ENCODE results near the gene FAHD2A.

DNA sequence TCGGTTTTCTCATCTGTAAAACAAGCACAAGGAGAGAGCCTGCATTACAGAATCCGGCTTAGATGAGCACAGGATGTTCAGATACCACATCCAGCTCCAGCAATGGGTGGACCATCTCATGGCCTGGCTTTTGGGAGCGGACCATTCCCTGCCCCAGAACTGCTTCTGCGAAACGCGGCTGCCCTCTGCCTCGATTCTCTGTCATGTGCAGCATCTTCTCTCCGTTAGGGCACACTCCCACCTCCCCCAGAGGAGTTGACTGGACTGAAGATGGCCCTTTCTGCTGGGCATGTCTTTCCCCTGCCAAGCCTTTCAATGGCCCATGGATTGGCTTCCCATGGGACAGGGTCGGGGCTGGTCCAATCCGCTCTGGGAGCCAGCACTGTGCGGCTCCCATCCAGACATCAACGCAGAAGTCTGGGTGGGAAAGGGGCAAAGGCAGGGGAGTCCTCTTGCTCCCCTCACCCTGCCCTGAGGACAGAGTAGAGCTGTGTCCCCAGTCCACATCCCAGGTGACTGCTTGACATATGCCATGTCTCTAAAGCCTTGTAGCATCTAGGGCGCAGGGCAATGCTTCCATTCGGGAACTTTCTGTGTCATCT is 14.3 kb upstream of the FAHD2A start:
- no peak for TF ChIP-seq CTCF (IDR thresholded peaks at IDR 0.05; ENCODE audit: poor library complexity, severe bottlenecking)
- TF ChIP-seq EZH2 (IDR thresholded peaks at IDR 0.05; ENCODE audit: borderline replicate concordance, insufficient read depth, low read length, poor library complexity, severe bottlenecking) = no peak
- TF ChIP-seq EP300 (conservative IDR thresholded peaks at IDR 0.05; ENCODE audit: poor library complexity, severe bottlenecking) = no peak
- no peak for TF ChIP-seq RAD21 (conservative IDR thresholded peaks at IDR 0.05)
- no peak for TF ChIP-seq POLR2AphosphoS5 (IDR thresholded peaks at IDR 0.05)

Data from neural cell (in vitro differentiated cells).